HG03442 (cell line): ENCODE data around the gene RAB17.

ENCODE experiments used
- ATAC-seq: cut with Tn5 transposase; IDR thresholded peaks from one replicate; pipeline ENCODE4 v1.9.1; 2021; ENCODE audit warnings: mild to moderate bottlenecking, moderate library complexity; ENCODE audit not compliant: unreplicated experiment

Gene RAB17

DNA sequence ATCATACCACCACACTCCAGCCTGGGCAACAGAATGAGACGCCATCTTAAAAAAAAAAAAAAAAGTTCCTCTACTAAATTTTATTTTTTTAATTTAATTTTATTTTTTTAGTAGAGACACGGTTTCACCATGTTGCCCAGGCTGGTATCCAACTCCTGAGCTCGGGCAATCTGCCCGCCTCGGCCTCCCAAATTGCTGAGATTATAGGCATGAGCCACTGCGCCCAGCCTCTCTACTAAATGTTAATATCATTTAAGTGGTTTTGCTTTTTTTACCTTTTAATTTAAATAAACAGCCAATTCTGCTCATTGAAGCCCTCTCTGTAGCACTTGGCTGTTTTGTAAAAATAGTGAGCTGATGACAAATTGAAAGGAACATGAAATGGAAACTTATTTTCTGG lies 9.2 kb downstream of the RAB17 start:
- ATAC-seq = no peak

GRCh38 chr2:237577956-237578870 lies 12.3 kb downstream of the RAB17 start:
- ATAC-seq = no peak

GRCh38 chr2:237577458-237577857 lies 13.1 kb downstream of the RAB17 start:
- ATAC-seq = no peak

DNA sequence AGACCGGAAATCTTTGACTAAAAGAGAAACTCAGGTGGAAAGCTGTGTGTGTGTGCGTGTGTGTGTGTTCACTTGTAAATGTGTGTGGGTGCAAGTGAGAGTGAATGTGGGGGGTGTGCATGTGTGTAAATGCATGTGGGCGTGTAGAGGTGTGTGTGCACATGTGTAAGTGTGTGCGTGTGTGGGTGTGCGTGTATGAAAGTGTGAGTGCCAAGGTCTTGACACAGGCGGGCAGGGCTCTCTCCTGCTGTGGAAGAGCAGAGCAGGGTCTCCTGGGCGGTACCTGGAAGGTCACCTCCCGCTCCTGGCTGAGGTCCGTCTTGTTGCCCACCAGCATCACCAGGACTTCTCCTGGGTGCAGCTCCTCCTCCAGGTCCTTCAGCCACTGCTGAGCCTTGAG lies 13.6 kb downstream of the RAB17 start:
- no peak for ATAC-seq

- no peak for ATAC-seq
These were observed 14.4 kb downstream of the RAB17 start for GRCh38 chr2:237575869-237576862.

DNA sequence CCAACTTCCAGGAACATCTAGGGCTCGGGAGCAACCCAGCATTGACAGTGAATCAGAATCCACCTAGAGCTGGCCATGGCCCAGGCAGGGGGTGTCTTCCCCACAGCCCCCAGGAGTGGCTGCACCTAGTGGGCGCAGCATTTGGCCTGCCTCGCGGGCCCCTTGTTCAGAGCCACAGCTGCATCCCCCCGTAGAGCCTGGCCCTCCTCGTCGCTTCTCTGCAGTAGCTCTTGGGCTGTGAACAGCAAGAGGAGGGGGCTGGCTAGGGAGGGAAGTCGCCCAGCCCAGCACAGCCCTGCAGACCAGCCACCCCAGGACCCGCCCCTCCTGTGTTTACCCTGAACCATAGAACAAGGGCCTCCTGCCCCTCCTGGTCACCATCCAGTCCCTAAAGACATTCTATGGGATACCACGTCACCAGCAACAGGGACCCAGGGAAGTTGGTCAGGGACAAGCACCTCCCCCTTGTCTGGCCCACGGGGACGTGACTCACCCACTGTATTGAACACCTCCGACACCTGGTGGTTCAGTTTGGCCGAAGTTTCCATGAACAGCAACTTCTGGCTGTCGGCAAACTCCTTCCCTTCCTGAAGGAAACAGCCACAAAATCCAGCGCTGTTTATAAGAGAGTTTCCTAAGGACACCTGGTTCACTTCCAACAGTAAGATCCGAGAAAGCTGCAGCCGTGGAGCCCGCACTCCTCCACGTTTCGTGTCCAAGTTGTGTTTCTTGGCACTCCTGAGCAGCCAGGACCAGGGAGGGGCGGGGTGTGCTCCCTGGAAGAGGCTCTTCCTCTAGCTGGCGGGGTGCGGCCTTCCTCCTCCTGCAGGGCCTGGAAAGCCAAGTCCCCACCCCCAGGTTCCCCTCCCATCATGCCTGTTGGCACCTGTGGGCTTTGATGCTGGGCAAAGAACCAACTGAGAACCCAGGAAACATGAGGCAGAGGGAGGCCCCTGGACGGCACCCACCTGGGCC lies 15.4 kb downstream of the RAB17 start:
- ATAC-seq = no peak

GRCh38 chr2:237574467-237574866 lies 16.1 kb downstream of the RAB17 start:
- ATAC-seq = no peak

DNA sequence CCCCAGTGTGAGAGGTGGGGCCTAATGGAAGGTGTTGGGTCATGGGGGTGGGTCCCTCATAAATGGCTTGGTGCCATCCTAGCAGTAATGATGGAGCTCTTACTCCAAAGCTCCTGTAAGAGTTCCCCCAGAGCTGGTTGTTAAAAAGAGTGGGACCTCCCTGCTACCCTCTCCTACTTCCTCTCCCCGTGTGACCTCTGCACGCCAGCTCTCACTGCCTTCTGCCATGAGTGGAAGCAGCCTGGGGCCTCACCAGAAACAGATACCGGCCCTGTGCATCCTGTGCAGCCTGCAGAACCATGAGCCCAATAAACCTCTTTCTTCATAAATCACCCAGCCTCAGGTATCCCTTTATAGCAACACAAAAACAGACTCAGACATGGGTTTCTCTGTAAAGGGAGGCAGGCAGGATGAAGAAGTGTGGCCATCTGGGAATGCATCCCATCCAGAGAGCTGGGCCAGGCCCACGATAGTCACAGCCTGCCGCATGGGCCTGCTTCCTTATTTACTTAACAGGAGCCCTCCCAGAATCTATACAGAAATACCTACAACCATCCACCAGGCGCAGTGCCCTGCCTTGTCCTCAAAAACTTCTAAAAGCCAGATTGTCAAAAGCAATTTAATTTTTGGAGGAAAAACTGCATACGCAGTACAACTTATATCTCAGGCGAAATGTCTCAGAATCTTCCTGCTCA lies 16.7 kb downstream of the RAB17 start:
- ATAC-seq = no peak

GRCh38 chr2:237572742-237573101 lies 17.8 kb downstream of the RAB17 start:
- no peak for ATAC-seq

GRCh38 chr2:237572021-237572741 lies 18.4 kb downstream of the RAB17 start:
- peak; percentile 87 for ATAC-seq

GRCh38 chr2:237571551-237571950 lies 19.0 kb downstream of the RAB17 start:
- ATAC-seq = no peak

DNA sequence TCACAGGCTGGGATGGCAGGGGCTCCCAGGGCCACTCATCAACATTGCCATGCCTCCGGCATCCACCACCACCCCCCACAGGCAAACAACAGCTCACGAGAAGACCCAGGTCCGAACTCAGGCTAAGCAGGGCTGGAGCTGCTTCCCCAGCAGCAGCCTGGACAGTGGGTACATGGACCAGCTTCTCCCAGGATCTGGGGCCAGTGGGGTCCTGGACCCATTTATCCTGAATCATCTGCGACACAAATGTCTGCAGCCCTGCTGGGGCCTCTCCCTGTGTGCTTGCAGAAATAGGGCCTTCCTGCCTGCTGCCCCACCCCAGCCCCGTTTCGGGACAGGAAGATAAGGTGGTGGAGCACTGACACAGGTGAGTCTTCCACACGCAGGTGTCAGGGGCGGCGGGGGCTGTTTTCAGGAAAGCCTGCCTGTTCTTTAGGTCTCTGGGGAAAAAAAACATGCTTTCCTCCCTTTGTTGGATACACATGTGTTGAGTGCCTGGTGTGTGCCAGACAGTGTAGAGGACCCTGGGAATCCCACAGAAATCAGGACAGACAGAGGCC lies 19.7 kb downstream of the RAB17 start:
- ATAC-seq = no peak

DNA sequence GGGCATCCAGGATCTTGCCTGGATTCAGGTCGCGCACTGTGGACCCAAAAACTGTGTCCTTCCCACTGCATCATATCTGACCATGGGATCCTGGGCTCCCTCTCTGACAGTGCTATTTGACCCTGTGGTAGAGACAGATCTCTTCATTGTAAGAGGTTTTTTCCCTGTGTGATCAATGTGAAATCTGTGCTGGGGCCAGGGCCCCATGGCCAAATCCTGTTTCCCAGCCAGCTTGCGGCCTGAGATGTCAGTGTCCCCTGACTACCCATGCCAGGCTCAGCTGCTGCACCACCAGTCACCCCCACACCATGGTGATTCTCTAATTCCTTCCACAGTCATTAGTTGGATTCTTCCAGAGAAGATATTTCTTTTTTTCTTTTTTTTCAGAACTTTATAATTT lies 20.6 kb downstream of the RAB17 start:
- no peak for ATAC-seq

DNA sequence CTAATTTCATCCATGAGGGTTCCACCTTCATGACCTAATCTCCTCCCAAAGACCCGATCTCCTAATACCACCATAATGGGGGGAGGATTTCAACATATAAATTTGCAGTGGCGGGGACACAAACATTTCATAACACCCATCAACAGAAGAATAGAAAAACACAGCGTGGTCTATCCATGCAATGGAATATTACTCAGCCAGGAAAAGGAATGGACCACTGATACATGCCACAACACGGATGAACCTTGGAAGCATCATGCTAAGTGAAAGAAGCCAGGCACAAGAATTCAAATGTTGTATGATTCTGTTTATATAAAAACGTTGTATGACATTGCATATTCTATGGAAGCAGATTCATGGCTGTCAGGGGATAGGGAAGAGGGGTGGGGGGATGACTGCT lies 21.5 kb downstream of the RAB17 start:
- no peak for ATAC-seq

- no peak for ATAC-seq
These were observed 22.3 kb downstream of the RAB17 start for GRCh38 chr2:237568121-237568660.

- ATAC-seq = no peak
These were observed 23.1 kb downstream of the RAB17 start for GRCh38 chr2:237567276-237568029.

- ATAC-seq = no peak
These were observed 23.9 kb downstream of the RAB17 start, which contains the start of gene PRLH for GRCh38 chr2:237566401-237567235. PRLH (plus strand) TSS chr2:237566574; CDS start chr2:237566574, 0 bp downstream.
